HG03196 (cell line): ENCODE data around the gene SNRNP200.

ENCODE experiments used
- ATAC-seq: cut with Tn5 transposase; IDR thresholded peaks from one replicate; pipeline ENCODE4 v1.9.1; 2021; ENCODE audit not compliant: unreplicated experiment

Gene SNRNP200

GRCh38 chr2:96305091-96305978 lies at the start of gene SNRNP200:
TSS of gene SNRNP200 (minus strand) at chr2:96305546. CDS start at chr2:96305437, 109 bp downstream.
- ATAC-seq, result peak; percentile 74

- no peak for ATAC-seq
These were observed 49.1 kb upstream of the SNRNP200 start for GRCh38 chr2:96354492-96354891.

DNA sequence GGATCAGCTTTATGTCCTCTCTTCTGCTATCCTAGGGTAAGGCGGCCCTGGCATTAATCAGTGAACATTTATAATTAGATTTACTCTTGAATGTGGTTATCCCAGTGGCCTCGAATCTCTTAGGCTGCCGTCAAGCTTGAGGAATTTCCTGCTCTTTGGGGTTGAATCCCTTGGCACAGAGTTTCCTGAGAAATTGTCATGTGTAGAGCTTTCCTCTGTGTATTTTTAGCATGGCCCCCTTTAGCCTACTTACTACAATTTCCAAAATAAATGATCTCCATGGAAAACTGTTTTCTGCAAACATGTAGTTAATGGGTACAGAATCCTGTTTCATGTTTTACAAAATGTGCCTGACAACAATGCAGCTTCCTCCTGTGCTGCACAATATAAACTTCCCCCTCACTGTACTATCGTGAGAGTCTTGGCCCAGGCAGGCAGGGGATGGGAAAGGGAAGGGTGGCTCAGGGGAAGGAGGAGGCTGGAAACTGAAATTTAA lies 48.3 kb upstream of the SNRNP200 start:
- ATAC-seq, result no peak

DNA sequence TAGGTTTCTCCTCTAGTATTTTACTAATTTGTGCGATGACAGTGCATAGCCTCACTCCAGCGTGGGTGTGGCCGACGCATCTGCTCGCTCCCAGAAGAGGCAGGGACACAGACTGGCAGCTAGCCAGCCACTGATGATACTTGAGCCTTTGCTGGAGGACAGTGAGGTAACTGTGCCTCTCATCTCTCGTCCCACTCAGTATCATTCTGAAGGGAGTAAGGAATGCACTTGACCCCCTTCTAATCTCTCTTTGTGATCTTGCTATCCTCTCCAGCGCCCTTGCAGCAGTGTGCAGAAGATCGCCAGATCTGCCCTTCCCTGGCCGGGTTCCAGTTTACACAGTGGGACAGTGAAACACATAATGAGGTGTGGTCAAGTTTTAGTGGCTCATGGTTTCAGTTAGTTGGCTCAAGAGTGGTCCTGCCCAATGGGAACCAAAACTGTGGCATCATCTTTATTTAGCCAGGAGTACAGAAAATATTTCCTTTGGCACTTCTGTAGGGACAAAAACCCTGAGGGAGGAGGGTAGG lies 47.8 kb upstream of the SNRNP200 start:
- no peak for ATAC-seq

DNA sequence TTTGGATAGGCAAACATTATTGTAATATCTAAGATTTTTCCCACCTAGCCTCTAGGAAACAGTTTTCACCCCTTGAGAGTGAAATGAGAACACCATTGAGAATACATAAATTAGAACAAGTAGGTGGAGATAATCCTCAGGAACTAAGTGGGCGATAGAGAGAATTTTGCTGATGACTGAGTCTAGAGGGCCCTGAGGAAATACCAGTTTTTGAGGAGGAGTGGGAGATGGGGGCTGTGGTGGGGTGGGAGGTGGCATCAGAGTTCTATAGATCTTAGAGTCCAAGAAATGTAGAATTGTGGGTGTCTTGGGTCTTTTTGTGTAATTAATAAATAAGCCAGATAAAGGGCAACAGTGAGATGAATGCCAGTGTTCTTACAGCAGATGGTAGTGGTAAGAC lies 42.0 kb upstream of the SNRNP200 start:
- ATAC-seq, result no peak

GRCh38 chr2:96345868-96346462 lies 40.6 kb upstream of the SNRNP200 start:
- no peak for ATAC-seq

DNA sequence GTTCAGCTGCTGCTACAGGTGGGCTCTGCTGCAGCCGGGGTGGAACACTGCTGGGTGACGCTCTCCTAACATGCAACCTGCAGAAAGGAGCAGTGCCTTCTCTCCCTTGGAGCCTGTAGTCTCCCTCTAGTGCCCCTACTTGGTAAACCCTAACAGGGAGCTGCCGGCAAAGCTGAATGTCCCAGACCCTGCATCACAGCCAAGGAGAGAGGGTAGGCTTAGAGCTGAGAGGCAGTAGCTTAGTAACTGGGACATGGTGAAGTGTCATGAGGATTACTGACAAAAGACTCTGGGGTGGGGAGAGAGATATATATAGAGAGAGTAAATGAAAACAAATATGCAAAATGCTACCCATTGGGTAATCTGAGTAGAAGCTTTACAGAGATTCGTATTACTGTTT lies 40.1 kb upstream of the SNRNP200 start:
- no peak for ATAC-seq

- peak; percentile 62 for ATAC-seq
These were observed 38.7 kb upstream of the SNRNP200 start for GRCh38 chr2:96344011-96344410.

DNA sequence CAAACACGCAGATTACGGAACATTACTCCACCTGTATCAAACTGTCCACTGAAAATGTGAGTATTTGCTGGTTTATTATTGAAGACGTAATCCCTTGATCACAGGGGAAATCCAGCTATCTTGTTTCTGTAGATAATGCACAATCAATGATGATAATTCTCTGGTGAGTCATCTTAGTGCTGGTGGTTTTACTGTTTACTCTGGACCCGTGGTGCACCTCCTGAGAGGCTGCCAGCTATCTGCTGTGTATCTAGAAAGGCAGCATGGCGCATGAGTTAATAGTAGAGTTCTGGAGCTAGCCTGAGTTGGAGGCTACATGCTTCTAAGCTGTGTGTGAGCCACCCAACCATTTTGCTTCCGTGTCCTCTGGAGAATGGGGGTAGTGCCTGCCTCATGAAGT lies 36.7 kb upstream of the SNRNP200 start:
- no peak for ATAC-seq

GRCh38 chr2:96341641-96342040 lies 36.3 kb upstream of the SNRNP200 start:
- no peak for ATAC-seq

GRCh38 chr2:96340493-96341414 lies 35.4 kb upstream of the SNRNP200 start:
- no peak for ATAC-seq

- no peak for ATAC-seq
These were observed 31.5 kb upstream of the SNRNP200 start for GRCh38 chr2:96336873-96337272.

DNA sequence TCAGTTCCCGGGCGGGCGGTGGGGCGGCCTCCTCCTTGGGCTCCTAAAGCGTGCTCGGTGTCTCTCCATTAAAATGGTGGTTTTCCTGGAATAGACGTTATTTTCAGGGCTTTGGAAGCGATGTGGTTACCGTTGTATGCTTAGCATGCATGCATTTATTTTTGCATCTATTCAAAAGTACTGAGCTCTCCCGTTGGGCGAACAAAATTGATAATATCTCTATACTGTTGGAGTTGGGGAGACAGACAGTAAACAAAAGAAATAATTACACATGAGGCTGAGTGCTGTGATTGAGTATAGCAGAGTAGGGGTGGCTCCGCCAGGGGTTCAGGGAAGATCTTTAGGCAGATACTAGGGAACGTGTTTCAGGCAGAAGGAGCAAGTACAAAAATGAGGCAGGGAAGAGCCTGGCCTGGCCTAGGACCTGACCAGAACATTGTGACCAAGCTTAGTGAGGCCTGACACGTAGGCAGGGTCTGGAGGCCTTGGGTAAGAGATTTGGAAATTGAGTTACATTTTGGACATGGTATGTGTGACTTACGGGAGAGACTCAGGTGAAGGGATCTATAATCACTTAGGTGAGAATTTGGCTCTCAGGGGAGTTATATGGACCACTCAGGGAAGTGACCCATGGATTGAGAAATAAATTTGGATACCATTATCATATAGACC lies 30.9 kb upstream of the SNRNP200 start:
- no peak for ATAC-seq

DNA sequence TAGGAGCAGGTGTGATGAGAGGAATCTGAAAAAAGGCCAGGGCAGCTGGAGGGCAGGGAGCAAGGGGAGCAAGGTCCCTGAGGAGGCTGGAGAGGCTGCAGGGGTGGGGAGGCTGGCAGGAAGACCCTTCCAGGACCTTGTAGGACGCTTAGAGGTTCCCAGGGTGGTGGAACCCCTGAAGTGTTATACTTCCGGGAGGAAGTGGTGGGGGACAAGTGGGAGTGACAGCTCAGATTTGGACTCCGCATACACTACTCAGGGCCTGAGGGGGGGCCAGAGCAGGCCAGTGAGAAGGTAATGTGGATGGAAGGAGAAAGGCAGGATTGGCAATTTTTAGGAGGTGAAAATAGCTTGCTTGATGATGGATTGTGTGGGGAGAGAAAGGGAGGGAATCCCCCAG lies 28.4 kb upstream of the SNRNP200 start:
- no peak for ATAC-seq

- ATAC-seq, result no peak
These were observed 25.1 kb upstream of the SNRNP200 start for GRCh38 chr2:96330407-96330806.

- ATAC-seq, result no peak
These were observed 24.5 kb upstream of the SNRNP200 start for GRCh38 chr2:96329874-96330273.

DNA sequence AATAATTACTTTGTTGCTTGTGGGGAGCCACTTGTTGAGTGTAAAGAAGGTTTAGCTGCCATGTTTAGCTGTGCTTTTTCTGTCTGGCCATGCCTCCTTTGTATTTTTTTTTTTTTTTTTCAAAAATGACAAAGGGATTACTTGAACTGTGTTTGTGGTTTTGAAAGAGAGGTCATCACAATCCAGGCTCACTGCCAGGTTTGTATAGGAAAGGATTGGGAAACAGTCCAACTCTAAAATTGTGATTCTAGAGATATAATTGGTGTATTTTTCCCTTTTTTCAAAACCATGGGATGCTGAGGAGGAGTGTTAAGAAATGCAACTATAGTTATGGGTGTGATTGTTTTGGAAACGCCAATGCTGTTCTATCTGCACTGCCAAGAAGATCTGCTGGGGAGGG lies 24.1 kb upstream of the SNRNP200 start:
- ATAC-seq, result no peak

- ATAC-seq, result no peak
These were observed 21.9 kb upstream of the SNRNP200 start for GRCh38 chr2:96326990-96327820.

- ATAC-seq, result no peak
These were observed 21.2 kb upstream of the SNRNP200 start for GRCh38 chr2:96326564-96326963.

DNA sequence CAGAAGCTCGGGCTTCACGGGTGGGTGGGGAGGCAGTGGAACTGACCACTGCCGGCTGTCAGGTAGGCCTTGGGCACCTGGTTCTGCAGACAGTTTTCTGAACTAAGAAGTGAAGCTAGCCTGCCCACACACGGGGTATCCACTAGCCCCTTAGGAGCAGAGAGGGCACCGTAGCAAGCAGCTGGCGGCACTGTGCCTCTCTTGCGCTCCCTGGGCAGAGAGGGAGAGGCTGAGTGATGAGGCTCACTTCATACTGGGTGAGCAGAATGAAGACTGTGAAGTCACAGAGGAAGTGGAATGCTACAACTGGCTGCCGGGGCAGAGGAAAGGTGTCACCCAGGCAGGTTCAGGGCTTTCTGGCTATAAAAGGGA lies 20.5 kb upstream of the SNRNP200 start:
- ATAC-seq, result no peak
